HT1080 (cell line): ENCODE measurements around the gene RIN3. TPM values are rescaled to one million over a fixed set of nuclear protein-coding genes. Genes with fewer than 3 reads are reported as not detected.

ENCODE experiments used
- total RNA-seq: library from RNA; depleted of rRNA; stranded (reverse); fragments of >200 nt; shearing (Covaris generic); gene quantifications from 2 replicates; pipeline ENCODE4 v1.2.3, GENCODE V29; 2014; rRNA removed

RIN3 gene
- total RNA-seq, 1 experiment from 2014 or later = 6.6 TPM

Other genes with a start within 250 kb of the RIN3 start
- 0.03 TPM in 1 of 2 replicates, not detected in the other for gene SLC24A4, start 190.6 kb upstream of the RIN3 start, total RNA-seq
- gene LGMN, start 234.8 kb downstream of the RIN3 start, total RNA-seq = 26.5 and 29.5 TPM in 2 replicates